Testis (tissue), 3 donors: ENCODE results near the gene TBL1X. TPM values are rescaled to one million over a fixed set of nuclear protein-coding genes. Genes with fewer than 3 reads are reported as not detected.

ENCODE experiments used
- DNase-seq: peaks from one replicate; pipeline ENCODE4 v3.0.0-alpha.2; 2019
- H3K27ac ChIP-seq, 2 donors: fragments of 200-600 bp; sonication (generic); one replicate each; pipeline ENCODE4 v1.5.1; 2019
- H3K27me3 ChIP-seq: fragments of 200-600 bp; sonication (generic); one replicate; pipeline ENCODE4 v1.5.1; 2019
- H3K36me3 ChIP-seq: fragments of 200-600 bp; sonication (generic); one replicate; pipeline ENCODE4 v1.5.1; 2017; ENCODE audit warnings: low read depth; ENCODE audit errors: missing control alignments
- H3K4me1 ChIP-seq: fragments of 200-600 bp; sonication (generic); one replicate; pipeline ENCODE4 v1.5.1; 2019
- H3K4me3 ChIP-seq, 2 donors: fragments of 200-600 bp; sonication (generic); one replicate each; pipeline ENCODE4 v1.5.1; 2017 to 2019
- H3K9me3 ChIP-seq: fragments of 200-600 bp; sonication (generic); one replicate; pipeline ENCODE4 v1.5.1; 2017
- CTCF ChIP-seq, 3 experiments: fragments of 450-650 bp in 2 of 3; fragments of 200-600 bp in 1 of 3; sonication (generic) in 1 of 3; IDR thresholded peaks; one replicate each; pipeline ENCODE4 v1.5.1; 2016 to 2019; ENCODE audit warnings: antibody characterized with exemption in 3 of 3, mild to moderate bottlenecking in 2 of 3, moderate library complexity in 1 of 3
- POLR2A ChIP-seq: fragments of 450-650 bp; IDR thresholded peaks from one replicate; pipeline ENCODE4 v1.6.1; 2017; ENCODE audit warnings: antibody characterized with exemption, mild to moderate bottlenecking, moderate library complexity
- WGBS, 2 donors: methylation state at CpG; one replicate each; pipeline ENCODE4 v1.1.5; 2018; 5-methylcytosine and 5-hydroxymethylcytosine counted together
- intact Hi-C: fragments of 100-400 bp; cut with DNase I; formaldehyde crosslinking; loops from one replicate; pipeline ENCODE4 v1.15.1; 2023; ENCODE audit warnings: low total_unique reads
- polyA plus RNA-seq: library from polyadenylated mRNA; stranded (reverse); fragments of 350-450 nt; fragmentation: Illumina TruSeq; extraction: RNeasy Lipid Tissue Mini Kit (QIAGEN cat#74804); gene quantifications from one replicate; pipeline ENCODE4 v1.2.3, GENCODE V29; 2014; ENCODE audit warnings: low read depth, low replicate concordance; ENCODE audit not compliant: insufficient read depth
- total RNA-seq, 2 donors: library from RNA; depleted of rRNA; stranded (reverse); fragments of >200 nt; gene quantifications; one replicate each; pipeline ENCODE4 v1.2.3, GENCODE V29; 2016

TBL1X gene
- total and polyA plus RNA-seq, 3 donors from 2014 or later: 24.0 to 69.2 (median 48.1) TPM

GRCh38 chrX:9498236-9498635 is 33.4 kb downstream of the TBL1X start:
- WGBS, 2 donors: 61 to 87% methylated on average over 3 to 5 of the region's 5 CpGs
- Histone ChIP-seq H3K36me3 (no peaks in the 10 kb centered on the region), H3K4me1 (no peaks in the 10 kb centered on the region), H3K27me3 (no peaks in the 10 kb centered on the region), H3K27ac (no peak overlapping the region), H3K9me3 (no peaks in the 10 kb centered on the region), H3K4me3 (no peak overlapping the region)
- intact Hi-C loops: no loop called here
- DNase-seq: no peak
- TF ChIP-seq POLR2A (no peak), CTCF (IDR thresholded peaks at IDR 0.05) (no peak)

- DNase-seq: no peak
- intact Hi-C loops: no loop called here
These were observed 35.7 kb downstream of the TBL1X start for GRCh38 chrX:9500584-9500983.

GRCh38 chrX:9501362-9501761 is 36.5 kb downstream of the TBL1X start:
- DNase-seq: no peak
- Histone ChIP-seq H3K4me1 (no peaks in the 10 kb centered on the region), H3K9me3 (no peaks in the 10 kb centered on the region), H3K4me3 (no peak overlapping the region), H3K27me3 (no peaks in the 10 kb centered on the region), H3K36me3 (no peaks in the 10 kb centered on the region), H3K27ac (no peak overlapping the region)
- TF ChIP-seq POLR2A (no peak), CTCF (IDR thresholded peaks at IDR 0.05) (no peak)
- intact Hi-C loops: no loop called here
- 87% methylated on average over 2 of the region's 2 CpGs; no CpG with 5 or more reads in 1 of the 2 donors for WGBS, 2 donors

More at GRCh38 chrX:9500584-9500983, 35.7 kb downstream of the TBL1X start:
- Histone ChIP-seq H3K27ac (no peak overlapping the region), H3K9me3 (no peaks in the 10 kb centered on the region), H3K4me3 (no peak overlapping the region), H3K4me1 (no peaks in the 10 kb centered on the region), H3K36me3 (no peaks in the 10 kb centered on the region), H3K27me3 (no peaks in the 10 kb centered on the region)
- 87 to 88% methylated on average over 3 to 6 of the region's 6 CpGs for WGBS, 2 donors
- TF ChIP-seq POLR2A (no peak), CTCF (IDR thresholded peaks at IDR 0.05) (no peak)

- no peak for DNase-seq
- Histone ChIP-seq H3K27ac (no peak overlapping the region), H3K4me3 (no peak overlapping the region), H3K4me1 (no peaks in the 10 kb centered on the region), H3K36me3 (no peaks in the 10 kb centered on the region), H3K27me3 (no peaks in the 10 kb centered on the region), H3K9me3 (no peaks in the 10 kb centered on the region)
- TF ChIP-seq POLR2A: no peak
- no peak for TF ChIP-seq CTCF (IDR thresholded peaks at IDR 0.05)
- WGBS, 2 donors: 81% methylated on average over 7 of the region's 8 CpGs; no CpG with 5 or more reads in 1 of the 2 donors
- intact Hi-C loops: no loop called here
These were observed 38.4 kb downstream of the TBL1X start for GRCh38 chrX:9503261-9503660.

DNA sequence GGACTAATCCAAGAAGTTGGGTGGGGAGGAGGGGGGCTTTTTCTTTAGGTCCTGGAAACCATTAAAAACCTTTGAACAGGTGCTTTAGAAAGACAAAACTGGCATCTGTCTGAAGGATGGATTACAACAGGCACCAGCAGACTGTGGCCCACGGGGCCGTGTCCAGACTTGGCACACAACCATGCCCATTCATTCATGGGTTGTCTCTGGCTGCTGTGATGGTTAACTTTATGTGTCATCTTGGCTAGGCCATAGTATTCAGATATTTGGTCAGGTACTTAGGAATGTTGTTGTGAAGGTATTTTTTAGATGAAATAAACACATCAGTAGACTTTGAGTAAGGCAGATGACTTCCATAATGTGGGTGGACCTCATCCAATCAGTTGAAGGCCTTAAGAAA is 45.5 kb downstream of the TBL1X start:
- H3K27ac ChIP-seq: no peak overlapping the region
- H3K36me3 ChIP-seq: no peaks in the 10 kb centered on the region
- intact Hi-C loops: no loop called here
- H3K9me3 ChIP-seq: no peaks in the 10 kb centered on the region
- no peaks in the 10 kb centered on the region for H3K27me3 ChIP-seq
- TF ChIP-seq POLR2A: no peak
- no peak for TF ChIP-seq CTCF (IDR thresholded peaks at IDR 0.05)
- 80 to 94% methylated on average over 2 of the region's 2 CpGs for WGBS, 2 donors
- no peak overlapping the region for H3K4me3 ChIP-seq
- DNase-seq: no peak
- H3K4me1 ChIP-seq: peaks cover 2% of the 10 kb centered on the region
